Measurements from ENCODE around the gene ZYX.

The ZYX gene

DNA sequence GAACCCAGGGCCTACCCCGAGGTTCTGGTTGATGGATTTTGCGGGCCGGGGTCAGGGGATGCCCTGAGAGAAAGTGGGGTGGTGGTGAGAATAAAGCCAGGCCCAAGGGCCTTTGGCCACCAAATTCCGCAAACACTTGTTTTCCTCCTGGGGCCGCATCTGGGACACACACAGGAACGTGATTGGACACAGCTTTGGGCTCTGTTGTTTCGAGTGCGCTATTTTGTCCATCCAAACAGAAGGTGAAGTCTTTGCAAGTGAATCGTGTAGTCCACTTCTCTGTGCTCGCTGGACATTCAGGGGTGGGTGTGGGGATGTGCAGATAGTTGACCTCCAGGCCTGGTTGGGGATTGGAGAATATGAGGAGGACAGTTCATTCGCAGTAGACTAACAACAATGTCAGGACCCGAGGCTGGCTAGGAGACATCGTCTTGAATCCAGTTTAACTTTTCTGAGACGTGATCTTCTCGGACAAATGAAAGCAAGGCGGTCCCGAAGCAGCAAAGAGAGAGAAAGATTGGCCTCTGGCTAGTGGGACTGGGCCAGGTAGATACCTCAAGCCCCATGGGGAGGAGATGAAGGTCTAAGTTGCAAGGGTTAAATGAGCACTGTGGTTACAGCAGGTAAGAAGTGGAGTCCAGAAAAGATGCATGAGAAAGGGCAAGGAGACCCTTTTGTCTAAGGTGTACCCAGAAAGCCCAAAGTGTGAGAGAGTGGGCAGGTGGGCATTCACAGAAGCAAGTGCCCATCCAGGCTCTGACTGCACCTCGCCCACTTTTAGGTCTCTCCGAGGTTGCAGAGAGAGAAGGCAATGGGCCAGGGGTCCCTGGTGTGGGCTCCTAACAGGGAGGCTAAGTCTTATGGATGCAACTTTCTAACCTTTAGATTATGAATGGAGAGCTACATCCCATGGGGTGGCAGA, 17.9 kb upstream of the ZYX start:
- DNase-seq (ENCODE audit: low read depth) = no peak

- DNase-seq (ENCODE audit: low read depth) = no peak
Measured at GRCh38 chr7:143367972-143368371, 13.2 kb upstream of the ZYX start.

DNA sequence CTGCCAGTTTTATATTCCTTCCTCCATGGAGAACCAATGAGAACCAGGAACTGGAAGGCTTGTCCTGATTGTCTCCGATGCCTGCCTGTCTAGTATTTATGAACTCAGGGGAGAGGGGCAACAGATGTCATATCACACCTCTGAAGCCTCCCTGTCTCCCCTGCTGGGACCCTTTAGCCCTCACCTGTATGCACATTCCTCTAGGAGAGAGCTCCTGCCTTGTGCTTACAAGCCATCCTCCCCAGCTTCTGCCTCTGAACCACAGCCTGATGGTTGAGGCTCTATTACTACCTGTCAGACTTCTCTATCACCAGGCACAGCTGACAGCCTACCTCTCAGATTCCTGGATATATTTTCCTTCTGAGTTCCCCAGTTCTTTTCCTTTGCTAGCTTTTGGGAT, 12.8 kb upstream of the ZYX start:
- no peak for DNase-seq (ENCODE audit: low read depth)

GRCh38 chr7:143369678-143370651, 11.2 kb upstream of the ZYX start:
- no peak for DNase-seq (ENCODE audit: low read depth)

DNA sequence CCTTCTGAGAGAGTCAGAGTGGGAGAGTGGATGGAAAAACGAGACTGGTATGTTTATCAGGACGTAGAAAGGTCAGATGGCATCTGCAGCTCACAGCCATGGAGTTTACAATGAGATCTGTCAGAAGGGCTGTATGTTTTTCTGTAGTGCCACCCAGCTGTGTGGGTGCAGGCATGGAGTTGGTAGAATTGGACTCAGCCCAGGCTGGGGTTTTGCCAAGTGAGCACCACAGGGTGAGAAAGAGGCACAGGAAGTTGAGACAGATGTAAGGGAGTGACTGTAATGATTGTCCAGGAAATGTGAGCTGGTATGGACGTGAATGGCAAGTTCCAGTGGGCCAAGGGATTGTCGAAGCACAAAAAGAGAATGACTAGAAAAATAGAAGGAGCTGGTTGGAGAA, 9.1 kb upstream of the ZYX start:
- DNase-seq (ENCODE audit: low read depth) = no peak

- DNase-seq (ENCODE audit: low read depth) = no peak
Measured at GRCh38 chr7:143373255-143373794, 7.8 kb upstream of the ZYX start.

DNA sequence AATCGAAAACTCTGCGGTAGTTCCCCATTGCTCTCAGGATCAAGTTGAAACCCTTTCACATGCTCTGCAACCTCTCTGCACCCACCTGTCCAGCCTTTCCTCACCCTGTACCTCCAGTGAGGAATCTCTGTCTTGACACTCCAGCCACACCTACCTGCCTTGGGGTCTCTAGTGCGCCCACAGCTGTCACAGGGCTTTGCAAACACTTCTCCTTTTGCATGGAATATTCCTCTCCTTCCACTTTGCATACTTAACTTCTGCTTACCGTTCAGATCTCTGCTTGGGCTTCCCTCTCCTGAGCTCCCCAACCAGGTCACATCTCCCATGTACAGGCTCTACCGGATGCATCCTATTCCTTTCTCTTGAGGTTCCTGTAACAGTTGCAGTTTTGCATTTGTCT, 6.6 kb upstream of the ZYX start:
- no peak for DNase-seq (ENCODE audit: low read depth)

DNA sequence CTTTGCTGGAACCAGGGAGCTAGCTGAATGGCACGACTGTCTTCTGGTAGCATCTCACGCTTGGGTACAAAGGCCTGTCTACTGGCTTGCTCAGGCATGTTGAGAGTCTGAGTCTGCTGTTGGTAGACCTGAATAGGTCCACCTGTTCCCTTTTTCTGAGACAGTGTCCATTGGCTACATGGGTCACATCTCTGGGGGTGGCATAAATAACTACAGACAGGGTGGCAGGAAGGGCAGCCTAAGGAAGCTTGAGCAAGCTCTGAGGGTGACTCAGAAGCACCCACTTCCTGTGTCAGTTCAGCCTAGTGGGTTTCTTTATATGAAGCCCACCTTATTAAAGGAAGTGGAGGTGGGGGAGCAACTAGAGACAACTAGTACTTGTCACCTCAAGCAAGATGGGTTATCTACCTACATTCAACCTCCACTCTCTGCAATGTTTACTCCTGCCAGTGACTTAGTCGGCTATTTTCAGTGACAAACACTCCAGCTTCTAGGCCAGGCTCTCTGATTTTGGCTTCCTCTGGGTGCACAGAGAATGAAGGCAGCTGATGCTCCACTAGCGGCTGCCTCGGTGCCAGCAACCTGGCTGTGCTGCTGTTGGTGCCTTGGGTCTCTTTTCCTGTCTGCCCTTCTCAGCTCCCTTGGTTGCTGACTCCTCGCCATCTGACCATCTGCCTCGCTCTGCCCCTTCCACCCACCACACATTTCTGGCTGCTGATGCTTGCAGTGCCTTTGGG, 5.7 kb upstream of the ZYX start:
- DNase-seq (ENCODE audit: low read depth) = no peak

DNA sequence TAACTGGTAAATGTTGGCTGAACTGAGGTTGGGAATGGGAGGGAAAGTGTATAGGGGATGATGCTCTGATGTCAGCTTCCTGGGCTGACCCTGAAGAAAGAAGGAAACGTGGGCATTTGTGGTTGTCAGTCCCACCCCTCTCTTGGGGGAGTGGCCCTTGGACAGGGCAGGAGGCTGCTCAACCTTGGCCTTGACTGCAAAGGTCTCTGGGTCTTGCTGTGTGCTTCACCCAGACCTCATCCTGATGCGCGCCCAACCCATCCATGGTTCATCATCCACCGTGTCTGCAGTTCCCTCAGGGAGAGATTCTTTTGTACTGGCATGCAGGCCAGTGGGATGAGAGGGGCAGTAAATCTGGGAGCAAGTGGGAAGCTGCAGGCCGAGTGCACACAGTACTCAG, 4.7 kb upstream of the ZYX start:
- no peak for DNase-seq (ENCODE audit: low read depth)

DNA sequence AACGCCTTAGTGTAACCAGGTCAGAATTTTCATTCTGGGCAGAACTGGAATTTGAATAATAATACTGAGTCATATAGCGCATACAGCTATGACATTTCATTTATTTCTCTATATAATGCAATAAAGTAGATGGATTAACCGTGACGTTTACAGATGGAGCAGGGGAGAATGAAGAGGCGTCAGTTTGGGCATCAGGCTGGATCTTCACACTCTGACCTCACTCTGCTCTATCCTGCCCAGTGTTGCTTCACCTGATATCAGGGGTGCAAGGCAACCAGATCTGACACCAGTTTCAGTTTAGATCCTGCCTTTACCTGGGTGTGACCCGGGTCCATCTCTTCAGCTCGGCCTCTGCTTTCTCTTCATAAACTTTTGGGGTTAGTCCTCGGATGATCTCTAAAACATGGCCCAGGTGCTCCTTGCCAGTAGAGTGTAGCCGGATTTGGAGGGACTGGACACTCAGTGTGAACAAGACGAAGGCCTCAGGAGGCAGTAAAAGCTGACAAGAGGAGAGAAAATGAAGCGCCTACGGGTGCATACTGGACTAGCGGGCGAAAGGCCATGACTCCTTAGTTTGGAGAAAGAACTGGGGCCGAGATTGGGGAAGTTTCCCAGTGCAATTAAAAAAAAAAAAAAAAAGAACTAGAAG, 1.4 kb upstream of the ZYX start:
- no peak for DNase-seq (ENCODE audit: low read depth)

GRCh38 chr7:143380260-143380645, 892 bp upstream of the ZYX start:
- DNase-seq (ENCODE audit: low read depth) = peak; percentile 56

GRCh38 chr7:143381427-143382125, 431 bp downstream of the ZYX start:
- DNase-seq (ENCODE audit: low read depth) = no peak

- DNase-seq (ENCODE audit: low read depth) = no peak
Measured at GRCh38 chr7:143382126-143382790, 1.1 kb downstream of the ZYX start.

GRCh38 chr7:143382791-143383641, 1.9 kb downstream of the ZYX start:
- DNase-seq (ENCODE audit: low read depth) = no peak

DNA sequence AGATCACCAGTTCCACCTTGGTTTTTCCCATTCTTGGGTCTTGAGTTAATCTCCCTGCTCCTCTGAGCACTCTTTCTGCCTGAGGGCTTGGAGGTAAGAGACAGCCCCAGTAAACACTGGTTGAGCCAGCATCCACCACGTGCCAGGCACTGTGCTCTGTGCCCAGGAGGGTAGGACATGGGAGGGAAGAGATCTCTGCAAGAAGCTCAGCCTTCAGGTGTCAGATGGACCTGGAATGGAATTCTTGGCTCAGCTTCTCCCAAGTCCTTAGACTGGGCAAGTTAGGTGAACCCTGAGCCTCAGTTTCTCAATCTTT, 2.5 kb downstream of the ZYX start:
- DNase-seq (ENCODE audit: low read depth) = no peak

DNA sequence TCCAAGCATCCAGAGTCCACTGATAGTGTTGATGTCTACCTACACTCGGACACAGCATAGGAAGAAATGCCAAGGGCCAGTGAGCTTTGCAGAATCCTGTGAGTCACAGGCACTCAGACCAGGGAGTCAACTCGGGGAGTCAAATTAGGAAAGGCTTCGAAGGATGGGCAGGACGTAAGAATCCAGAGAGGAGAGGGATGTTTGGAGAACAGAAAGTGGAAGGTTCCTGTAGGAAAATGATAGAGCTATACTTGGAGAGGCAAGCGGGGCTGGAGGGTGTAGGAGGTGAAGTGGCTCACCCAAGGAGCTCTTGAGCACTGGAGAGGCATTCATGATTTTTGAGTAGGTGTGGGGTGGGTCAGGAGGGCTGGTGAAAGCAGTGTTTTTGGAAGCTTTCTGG, 3.0 kb downstream of the ZYX start:
- DNase-seq (ENCODE audit: low read depth) = no peak

- no peak for DNase-seq (ENCODE audit: low read depth)
Measured at GRCh38 chr7:143384661-143385631, 3.8 kb downstream of the ZYX start.
